Loucy (cell line): ENCODE measurements around the gene ITGA8.

ENCODE experiments used
- CTCF ChIP-seq: fragments of 200-600 bp; sonication (generic); conservative IDR thresholded peaks from 2 replicates; pipeline ENCODE4 v1.5.1; 2014; ENCODE audit warnings: mild to moderate bottlenecking, antibody characterized with exemption, low read length
- EZH2phosphoT487 ChIP-seq: fragments of 200-600 bp; IDR thresholded peaks from 2 replicates; pipeline ENCODE4 v1.6.1; 2018; ENCODE audit warnings: antibody characterized with exemption, mild to moderate bottlenecking, moderate library complexity, borderline replicate concordance

- TF ChIP-seq CTCF: no peak
- no peak for TF ChIP-seq EZH2phosphoT487
Observed at GRCh38 chr10:15588635-15589508, 130.8 kb downstream of the ITGA8 start.
